Activated CD8-positive, alpha-beta memory T cell treated with anti-CD3 and anti-CD28 coated beads, Interleukin-2, amount 10 ng/mL, durations not matched to agents 7 days and 5 days (primary cell): Measurements from ENCODE around the gene UPK3BL2. TPM values are rescaled to one million over a fixed set of nuclear protein-coding genes. Genes with fewer than 3 reads are reported as not detected.
"Not testable (repeated sequence)": the region's sequence is repeated elsewhere in the genome, so short reads cannot be mapped to it uniquely, and the experiment has no call there.

Experiments used
- ATAC-seq: fragments of 150-1000 bp; cut with Tn5 transposase; one replicate; pipeline ENCODE4 v1.10.0; 2021; ENCODE audit warnings: moderate library complexity
- CTCF ChIA-PET: fragments of 350-600 bp; sonication (Branson Sonifier 250); formaldehyde crosslinking; loops from one replicate; lab custom pipeline; 2021; ENCODE audit warnings: antibody characterized with exemption; lab: Charles Lee
- DNase-seq: peaks from one replicate; pipeline ENCODE4 v3.0.0-alpha.2; 2020
- H3K27ac Mint-ChIP-seq: one replicate; pipeline ENCODE4 v1.8.0; 2021; ENCODE audit warnings: mild to moderate bottlenecking, mixed read lengths
- H3K27me3 Mint-ChIP-seq: one replicate; pipeline ENCODE4 v1.8.0; 2021; ENCODE audit warnings: mixed read lengths
- H3K36me3 Mint-ChIP-seq: one replicate; pipeline ENCODE4 v1.8.0; 2021; ENCODE audit warnings: mild to moderate bottlenecking, mixed read lengths
- H3K4me1 Mint-ChIP-seq: one replicate; pipeline ENCODE4 v1.8.0; 2021; ENCODE audit warnings: mixed read lengths
- H3K4me3 Mint-ChIP-seq: one replicate; pipeline ENCODE4 v1.8.0; 2021; ENCODE audit warnings: mild to moderate bottlenecking, moderate library complexity, mixed read lengths
- H3K9me3 Mint-ChIP-seq: one replicate; pipeline ENCODE4 v1.8.0; 2022; ENCODE audit warnings: low read depth, mixed read lengths
- total RNA-seq, 2 experiments: library from RNA; stranded (reverse); gene quantifications; one replicate each; pipeline ENCODE4 v1.2.3, GENCODE V29; 2021

UPK3BL2 gene
- total RNA-seq, 2 experiments from 2014 or later = 11.0 to 11.6 TPM

DNA sequence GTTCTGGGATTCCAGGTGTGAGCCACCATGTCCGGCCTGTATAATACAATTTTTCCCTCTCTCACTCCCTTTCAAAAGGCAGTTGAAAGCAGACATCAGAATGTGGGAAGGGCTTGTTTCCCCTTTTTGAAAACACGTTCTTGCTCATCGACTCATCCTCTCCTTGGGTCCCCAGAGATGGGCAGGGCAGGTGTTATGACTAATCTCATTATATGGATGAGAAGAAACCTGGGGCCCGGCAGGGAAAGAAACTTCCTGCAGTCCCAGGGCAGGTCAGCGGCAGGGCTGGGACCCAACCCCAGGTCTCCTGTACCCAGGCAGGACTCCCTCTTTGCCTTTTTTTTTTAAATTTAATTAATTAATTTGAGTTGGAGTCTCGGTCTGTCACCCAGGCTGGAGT, 2.9 kb upstream of the UPK3BL2 start:
- ATAC-seq, H3K4me1 Mint-ChIP-seq, H3K9me3 Mint-ChIP-seq, H3K36me3 Mint-ChIP-seq, H3K27me3 Mint-ChIP-seq, DNase-seq, CTCF ChIA-PET, H3K27ac Mint-ChIP-seq, H3K4me3 Mint-ChIP-seq: not testable (repeated sequence)

GRCh38 chr7:102545288-102545687, 1.8 kb upstream of the UPK3BL2 start:
- H3K27me3 Mint-ChIP-seq, H3K9me3 Mint-ChIP-seq, H3K4me1 Mint-ChIP-seq, H3K27ac Mint-ChIP-seq, H3K4me3 Mint-ChIP-seq, ATAC-seq, H3K36me3 Mint-ChIP-seq, CTCF ChIA-PET, DNase-seq: not testable (repeated sequence)

DNA sequence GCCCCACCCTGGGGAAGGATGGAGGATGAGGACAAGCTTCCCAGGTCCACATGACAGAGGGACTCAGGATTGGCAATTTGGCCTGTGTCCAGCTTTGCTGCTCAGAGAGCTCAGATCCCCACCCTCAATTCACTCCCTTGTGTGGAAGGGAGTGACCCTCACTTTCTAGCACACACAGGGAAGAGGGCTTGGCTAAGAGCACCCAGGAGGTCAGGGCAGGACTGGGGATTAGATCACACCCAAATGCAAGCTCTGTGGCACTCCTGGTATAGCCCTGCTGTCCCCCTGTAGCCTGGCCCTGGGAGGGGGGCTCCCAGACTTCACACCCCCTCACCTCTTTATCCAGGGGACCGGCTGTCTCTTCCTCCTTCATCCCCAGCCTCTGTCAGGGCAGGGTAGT, 876 bp upstream of the UPK3BL2 start:
- H3K9me3 Mint-ChIP-seq, H3K27ac Mint-ChIP-seq, H3K36me3 Mint-ChIP-seq, DNase-seq, H3K4me3 Mint-ChIP-seq, H3K27me3 Mint-ChIP-seq, H3K4me1 Mint-ChIP-seq, CTCF ChIA-PET, ATAC-seq: not testable (repeated sequence)

DNA sequence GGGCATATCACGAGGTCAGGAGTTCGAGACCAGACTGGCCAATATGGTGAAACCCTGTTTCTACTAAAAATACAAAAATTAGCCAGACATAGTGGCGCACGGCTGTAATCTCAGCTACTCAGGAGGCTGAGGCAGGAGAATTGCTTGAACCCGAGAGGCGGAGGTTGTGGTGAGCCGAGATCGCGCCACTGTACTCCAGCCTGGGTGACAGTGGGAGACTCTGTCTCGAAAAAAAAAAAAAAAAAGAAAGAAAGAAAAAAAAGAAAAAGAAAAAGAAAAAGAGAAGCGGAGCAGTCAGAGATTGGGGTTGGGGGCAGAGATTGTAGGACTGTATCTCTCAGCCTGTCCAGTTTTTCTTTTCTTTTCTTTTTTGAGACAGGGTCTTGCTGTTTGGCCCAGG, 725 bp downstream of the UPK3BL2 start:
- DNase-seq, H3K4me1 Mint-ChIP-seq, ATAC-seq, H3K27me3 Mint-ChIP-seq, CTCF ChIA-PET, H3K9me3 Mint-ChIP-seq, H3K36me3 Mint-ChIP-seq, H3K4me3 Mint-ChIP-seq, H3K27ac Mint-ChIP-seq: not testable (repeated sequence)

DNA sequence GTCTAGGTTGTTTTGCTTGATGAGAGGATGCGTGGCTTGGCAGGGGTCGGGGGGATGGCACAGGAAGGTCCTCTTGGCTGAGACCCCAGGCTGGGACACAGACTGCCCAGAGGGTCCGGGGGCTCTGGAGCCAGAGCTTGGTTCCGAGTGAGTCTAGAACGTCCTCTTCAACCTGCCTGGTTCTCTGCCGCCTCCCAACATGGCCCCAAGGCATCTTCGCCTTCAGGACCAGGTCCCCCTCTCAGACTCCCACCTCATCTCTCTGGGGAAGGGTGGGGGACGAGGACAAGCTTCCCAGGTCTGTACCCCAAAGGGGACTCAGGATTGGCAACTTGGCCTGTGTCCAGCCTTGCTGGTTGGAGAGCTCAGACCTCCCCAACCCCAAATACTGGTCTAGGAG, 1.4 kb downstream of the UPK3BL2 start:
- H3K27ac Mint-ChIP-seq, ATAC-seq, DNase-seq, H3K36me3 Mint-ChIP-seq, H3K9me3 Mint-ChIP-seq, CTCF ChIA-PET, H3K4me3 Mint-ChIP-seq, H3K27me3 Mint-ChIP-seq, H3K4me1 Mint-ChIP-seq: not testable (repeated sequence)

- H3K9me3 Mint-ChIP-seq, H3K4me3 Mint-ChIP-seq, H3K36me3 Mint-ChIP-seq, ATAC-seq, CTCF ChIA-PET, DNase-seq, H3K27ac Mint-ChIP-seq, H3K4me1 Mint-ChIP-seq, H3K27me3 Mint-ChIP-seq: not testable (repeated sequence)
Measured at GRCh38 chr7:102540604-102541003, 2.9 kb downstream of the UPK3BL2 start.

DNA sequence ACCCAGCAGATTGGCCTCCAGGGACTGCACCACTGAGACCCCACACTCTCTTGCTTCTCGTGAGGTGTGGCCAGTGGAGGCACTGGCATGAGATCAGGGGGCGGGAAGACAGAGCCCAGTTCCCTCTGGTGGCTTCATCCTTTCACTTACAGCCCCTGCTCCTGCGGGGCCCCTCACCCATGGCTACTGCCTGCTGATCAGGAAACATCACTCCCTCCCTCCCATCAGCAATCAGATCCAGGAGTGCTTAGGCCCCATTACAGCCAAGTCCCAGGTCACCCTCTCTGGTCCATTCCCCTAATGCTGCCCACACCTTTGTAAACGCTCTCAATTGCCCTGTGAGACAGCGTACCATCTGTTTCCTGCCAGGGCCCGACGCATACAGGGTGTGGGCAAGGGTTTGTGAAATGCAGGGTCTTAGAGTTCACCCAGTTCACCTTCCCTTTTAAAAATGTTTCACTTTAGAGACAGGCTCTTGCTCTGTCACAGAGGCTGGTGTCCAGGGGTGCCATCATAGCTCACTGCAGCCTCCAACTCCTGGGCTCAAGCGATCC, 8.4 kb downstream of the UPK3BL2 start:
- H3K27ac Mint-ChIP-seq, DNase-seq, H3K27me3 Mint-ChIP-seq, ATAC-seq, H3K4me1 Mint-ChIP-seq, H3K36me3 Mint-ChIP-seq, CTCF ChIA-PET, H3K9me3 Mint-ChIP-seq, H3K4me3 Mint-ChIP-seq: not testable (repeated sequence)

DNA sequence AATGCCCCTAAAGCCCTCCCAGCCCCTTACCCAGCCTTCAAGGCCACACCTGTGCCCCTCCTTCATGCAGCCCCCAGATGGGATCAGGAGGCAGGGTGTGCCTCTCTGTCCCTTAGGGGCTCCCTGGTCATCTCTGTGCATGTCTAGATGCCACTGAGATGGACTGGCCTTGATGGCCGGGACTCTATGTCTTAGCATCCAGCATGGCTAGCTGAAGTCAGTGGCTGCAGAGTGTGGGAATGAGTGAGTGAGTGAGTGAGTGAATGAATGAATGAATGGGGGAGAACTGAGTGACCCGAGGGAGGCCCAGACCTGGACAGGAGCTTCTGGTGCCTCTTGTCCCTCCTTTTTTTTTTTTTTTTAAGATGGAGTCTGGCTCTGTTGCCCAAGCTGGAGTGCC, 11.4 kb downstream of the UPK3BL2 start:
- H3K36me3 Mint-ChIP-seq, H3K27me3 Mint-ChIP-seq, H3K27ac Mint-ChIP-seq, H3K9me3 Mint-ChIP-seq, CTCF ChIA-PET, DNase-seq, H3K4me1 Mint-ChIP-seq, H3K4me3 Mint-ChIP-seq, ATAC-seq: not testable (repeated sequence)

DNA sequence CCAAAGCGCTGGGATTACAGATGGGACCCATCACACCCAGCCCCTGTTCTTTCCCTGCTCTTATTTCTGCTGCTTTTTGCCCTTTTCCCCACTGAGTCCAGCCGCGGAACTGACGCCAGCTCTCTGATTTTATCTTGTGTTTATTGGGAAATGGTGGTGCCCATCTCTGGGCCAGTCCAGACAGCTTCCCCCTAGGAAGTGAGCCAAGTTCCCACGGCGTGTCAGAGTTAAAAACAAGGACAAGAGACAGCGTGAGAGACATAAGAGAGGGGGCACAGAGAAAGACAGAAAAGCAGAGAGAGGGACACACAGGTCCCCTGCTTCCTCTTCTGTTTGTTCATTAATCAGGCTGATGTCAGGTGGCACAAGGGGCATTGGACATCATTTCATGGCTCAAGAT, 11.9 kb downstream of the UPK3BL2 start:
- CTCF ChIA-PET, H3K9me3 Mint-ChIP-seq, ATAC-seq, H3K4me1 Mint-ChIP-seq, H3K27me3 Mint-ChIP-seq, H3K36me3 Mint-ChIP-seq, H3K4me3 Mint-ChIP-seq, H3K27ac Mint-ChIP-seq, DNase-seq: not testable (repeated sequence)

DNA sequence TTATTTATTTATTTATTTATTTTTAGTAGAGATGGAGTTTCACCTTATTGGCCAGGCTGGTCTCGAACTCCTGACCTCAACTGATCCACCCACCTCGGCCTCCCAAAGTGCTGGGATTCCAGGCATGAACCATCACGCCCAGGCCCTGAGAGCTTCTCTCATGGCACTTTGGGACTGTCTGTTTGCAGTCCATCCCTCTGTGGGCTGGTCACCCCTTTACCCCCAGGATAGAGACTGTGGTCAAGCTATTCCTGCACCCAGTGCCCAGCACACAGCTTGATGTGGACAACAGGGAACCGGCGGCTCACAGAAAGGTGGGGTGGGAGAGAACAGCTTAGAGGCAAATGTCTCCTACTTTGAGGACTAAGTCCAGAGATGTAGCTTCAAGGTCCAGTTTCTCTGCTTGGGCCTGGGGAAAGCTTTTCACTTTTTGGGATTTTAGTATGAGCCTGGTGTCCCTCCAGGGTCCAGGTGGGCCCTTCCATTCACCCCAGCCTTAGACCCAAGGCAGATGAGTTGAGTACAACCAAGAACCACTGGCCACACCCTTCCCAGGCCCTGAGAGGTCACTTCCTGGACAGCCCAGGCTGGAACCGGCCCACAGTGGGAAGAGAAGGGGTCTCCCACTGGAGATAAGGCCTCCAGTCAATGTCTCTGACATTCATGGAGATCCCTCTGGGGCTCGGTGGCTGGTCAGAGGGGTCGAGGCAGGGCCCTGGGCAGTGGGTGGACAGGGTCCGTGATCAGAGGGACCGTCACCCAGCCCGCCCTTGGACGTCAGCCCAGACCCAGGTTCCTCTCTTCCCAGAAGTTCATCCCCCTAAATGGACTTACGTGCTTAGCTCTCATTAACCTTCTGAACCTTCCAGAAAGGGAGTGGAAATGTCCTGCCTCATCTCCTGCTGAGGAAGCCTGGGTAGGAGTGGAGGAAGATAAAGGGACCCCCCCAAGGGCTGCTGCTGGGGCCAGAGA, 15.4 kb downstream of the UPK3BL2 start:
- H3K9me3 Mint-ChIP-seq, H3K4me3 Mint-ChIP-seq, H3K36me3 Mint-ChIP-seq, DNase-seq, CTCF ChIA-PET, H3K4me1 Mint-ChIP-seq, ATAC-seq, H3K27me3 Mint-ChIP-seq, H3K27ac Mint-ChIP-seq: not testable (repeated sequence)

DNA sequence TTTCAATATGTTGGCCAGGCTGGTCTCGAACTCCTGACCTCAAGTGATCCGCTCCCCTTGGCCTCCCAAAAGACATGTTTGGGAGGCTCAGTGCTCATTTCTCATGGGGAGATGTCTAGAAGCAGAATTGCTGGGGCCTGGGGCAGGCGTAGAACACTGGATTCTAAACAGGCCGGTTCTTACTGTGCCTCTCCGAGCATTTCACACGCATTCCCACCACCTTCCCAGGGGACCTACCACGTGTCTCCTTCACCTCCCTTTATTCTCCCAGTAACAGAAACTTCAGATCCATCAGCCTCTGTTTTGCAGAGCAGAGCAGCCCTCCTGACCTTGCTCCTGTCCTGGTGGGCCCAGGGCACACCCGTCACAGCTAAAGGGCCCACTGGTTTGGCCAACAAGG, 16.3 kb downstream of the UPK3BL2 start:
- H3K27ac Mint-ChIP-seq = not testable (repeated sequence)

DNA sequence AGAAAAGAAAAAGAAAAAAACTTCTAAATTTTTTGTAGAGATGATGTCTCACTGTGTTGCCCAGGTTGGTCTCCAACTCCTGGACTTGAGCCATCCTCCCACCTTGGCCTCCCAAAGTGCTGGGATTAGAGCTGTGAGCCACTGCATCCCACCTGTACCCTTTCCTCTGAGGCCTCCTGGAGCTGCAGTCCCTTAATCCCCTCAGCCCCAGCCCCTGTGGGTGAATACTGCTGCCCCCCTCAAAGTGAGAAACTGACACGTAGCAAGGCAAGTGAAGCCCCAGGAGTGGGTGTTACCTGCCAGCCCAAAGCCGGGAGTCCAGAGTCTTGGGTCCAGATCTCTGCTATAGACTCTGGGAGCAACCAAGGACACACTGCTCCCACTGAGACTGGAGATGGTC, 18.7 kb downstream of the UPK3BL2 start:
- ATAC-seq, H3K9me3 Mint-ChIP-seq, H3K27me3 Mint-ChIP-seq, H3K4me3 Mint-ChIP-seq, CTCF ChIA-PET, H3K4me1 Mint-ChIP-seq, H3K27ac Mint-ChIP-seq, DNase-seq, H3K36me3 Mint-ChIP-seq: not testable (repeated sequence)

More for the DNA sequence above, 16.3 kb downstream of the UPK3BL2 start:
- H3K9me3 Mint-ChIP-seq, H3K4me1 Mint-ChIP-seq, H3K4me3 Mint-ChIP-seq, H3K36me3 Mint-ChIP-seq, ATAC-seq, H3K27me3 Mint-ChIP-seq, CTCF ChIA-PET, DNase-seq: not testable (repeated sequence)

GRCh38 chr7:102520797-102521196, 22.7 kb downstream of the UPK3BL2 start:
- H3K27me3 Mint-ChIP-seq, H3K27ac Mint-ChIP-seq, CTCF ChIA-PET, H3K4me1 Mint-ChIP-seq, H3K36me3 Mint-ChIP-seq, H3K4me3 Mint-ChIP-seq, DNase-seq, ATAC-seq, H3K9me3 Mint-ChIP-seq: not testable (repeated sequence)

- CTCF ChIA-PET, H3K27ac Mint-ChIP-seq, H3K9me3 Mint-ChIP-seq, H3K27me3 Mint-ChIP-seq, H3K4me3 Mint-ChIP-seq, DNase-seq, H3K36me3 Mint-ChIP-seq, H3K4me1 Mint-ChIP-seq: not testable (repeated sequence)
- peak; percentile 100 for ATAC-seq
Measured at GRCh38 chr7:102517550-102518147, 25.8 kb downstream of the UPK3BL2 start, which contains the start of gene RASA4B. TSS of gene RASA4B (minus strand) at chr7:102517777. CDS start at chr7:102517710, 67 bp downstream.
